GM10266 (cell line): Measurements from ENCODE around the gene MFAP2.
A peak's percentile ranks its signal among the peaks of the same experiment; 100 is the strongest.

Source experiments
- DNase-seq: peaks from one replicate; pipeline ENCODE4 v3.0.0; 2012; ENCODE audit errors: extremely low spot score
- TF ChIP-seq, protein P1 (sequence below): IDR thresholded peaks from 2 replicates; pipeline ENCODE4 v1.5.1; 2012; ENCODE audit warnings: mild to moderate bottlenecking, low read depth; ENCODE audit not compliant: control insufficient read depth, insufficient read depth; ENCODE audit errors: missing control alignments

MFAP2 gene

DNA sequence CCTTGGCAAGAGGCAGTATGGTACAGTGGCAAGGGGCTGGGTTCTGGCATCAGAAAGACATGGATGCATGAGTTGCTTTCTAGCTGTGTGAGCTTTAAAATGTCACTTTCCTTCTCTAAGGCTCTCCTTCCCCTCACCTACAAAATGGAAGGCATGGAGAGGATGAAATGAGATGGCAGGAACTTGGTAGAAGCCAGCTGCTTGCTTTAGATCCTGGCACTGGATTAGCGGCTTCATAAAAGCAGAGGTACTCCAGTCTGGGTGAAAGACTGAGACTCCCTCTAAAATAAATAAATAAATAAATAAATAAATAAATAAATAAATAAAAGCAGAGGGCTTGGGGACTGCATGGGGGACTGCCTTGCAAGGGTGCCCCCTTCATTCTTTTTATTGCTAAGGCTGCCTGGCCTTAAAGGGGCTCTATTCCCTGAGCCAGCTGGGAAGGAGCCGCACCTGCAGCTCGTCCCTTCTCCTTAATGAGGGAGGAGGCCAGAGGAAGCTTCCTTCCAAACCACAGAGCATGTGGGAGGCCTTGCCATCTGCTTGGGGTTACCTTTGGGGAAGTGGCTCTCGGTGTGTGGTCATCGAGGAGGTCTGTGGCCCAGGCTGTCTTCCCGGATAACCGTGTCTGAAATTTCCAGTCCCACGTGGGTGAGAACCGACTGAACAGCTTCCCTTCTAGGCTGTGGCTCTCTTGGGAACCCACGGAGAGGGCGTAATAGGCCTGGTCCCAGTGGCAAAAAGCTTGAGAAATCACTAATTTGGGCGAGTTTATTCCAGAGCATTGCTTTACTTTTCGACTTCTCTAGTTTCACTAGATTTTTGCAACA is 33.3 kb upstream of the MFAP2 start:
- peak; percentile 24 for DNase-seq

DNA sequence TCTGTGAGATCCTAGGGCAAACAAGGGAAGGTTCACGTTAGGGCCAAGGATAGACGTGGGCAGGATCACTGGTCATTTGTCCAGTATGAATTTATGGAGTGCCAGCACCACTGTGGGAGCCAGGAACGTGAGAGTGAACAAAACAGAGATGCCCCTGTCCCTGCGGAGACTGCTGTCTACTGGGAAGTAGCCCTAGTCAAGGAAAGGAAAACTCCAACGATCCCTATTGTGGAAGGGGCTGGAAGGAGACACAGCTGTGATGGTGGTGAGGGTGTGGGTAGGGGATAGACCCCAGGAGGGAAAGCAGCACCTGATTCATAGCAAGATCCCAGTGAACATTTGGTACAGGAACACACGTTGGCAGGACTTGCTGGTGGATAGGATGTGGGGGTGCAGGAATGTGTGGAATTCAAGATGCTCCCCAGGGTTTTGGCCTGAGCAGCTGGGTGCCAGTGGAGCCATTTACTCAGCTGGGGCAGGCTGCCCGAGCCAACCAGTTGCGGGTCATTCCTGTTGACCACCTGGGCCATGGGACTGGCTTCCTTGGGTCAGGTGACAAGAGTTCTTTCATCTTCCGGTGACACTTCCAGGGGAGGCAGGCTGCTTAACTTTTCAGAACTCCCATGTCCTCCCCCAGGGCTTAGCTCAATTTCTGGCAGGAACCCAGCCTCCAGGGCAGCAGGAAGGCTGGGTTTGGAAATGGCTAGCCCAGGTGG is 32.5 kb upstream of the MFAP2 start:
- no peak for DNase-seq
- TF ChIP-seq, protein P1, sequence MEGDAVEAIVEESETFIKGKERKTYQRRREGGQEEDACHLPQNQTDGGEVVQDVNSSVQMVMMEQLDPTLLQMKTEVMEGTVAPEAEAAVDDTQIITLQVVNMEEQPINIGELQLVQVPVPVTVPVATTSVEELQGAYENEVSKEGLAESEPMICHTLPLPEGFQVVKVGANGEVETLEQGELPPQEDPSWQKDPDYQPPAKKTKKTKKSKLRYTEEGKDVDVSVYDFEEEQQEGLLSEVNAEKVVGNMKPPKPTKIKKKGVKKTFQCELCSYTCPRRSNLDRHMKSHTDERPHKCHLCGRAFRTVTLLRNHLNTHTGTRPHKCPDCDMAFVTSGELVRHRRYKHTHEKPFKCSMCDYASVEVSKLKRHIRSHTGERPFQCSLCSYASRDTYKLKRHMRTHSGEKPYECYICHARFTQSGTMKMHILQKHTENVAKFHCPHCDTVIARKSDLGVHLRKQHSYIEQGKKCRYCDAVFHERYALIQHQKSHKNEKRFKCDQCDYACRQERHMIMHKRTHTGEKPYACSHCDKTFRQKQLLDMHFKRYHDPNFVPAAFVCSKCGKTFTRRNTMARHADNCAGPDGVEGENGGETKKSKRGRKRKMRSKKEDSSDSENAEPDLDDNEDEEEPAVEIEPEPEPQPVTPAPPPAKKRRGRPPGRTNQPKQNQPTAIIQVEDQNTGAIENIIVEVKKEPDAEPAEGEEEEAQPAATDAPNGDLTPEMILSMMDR: no peak

More for the DNA sequence above, 33.3 kb upstream of the MFAP2 start:
- TF ChIP-seq, protein P1: no peak

- TF ChIP-seq, protein P1: no peak
- peak; percentile 92 for DNase-seq
Observed at GRCh38 chr1:17011439-17012307, 31.3 kb upstream of the MFAP2 start, which contains the start of gene ATP13A2. Gene ATP13A2 (minus strand): TSS chr1:17011928. CDS start chr1:17011738, 190 bp downstream.

GRCh38 chr1:17011092-17011438 is 30.6 kb upstream of the MFAP2 start:
- DNase-seq: no peak
- TF ChIP-seq, protein P1: no peak

- peak; percentile 24 for DNase-seq
- TF ChIP-seq, protein P1: no peak
Observed at GRCh38 chr1:17009706-17010105, 29.3 kb upstream of the MFAP2 start.

GRCh38 chr1:17008208-17008855 is 27.9 kb upstream of the MFAP2 start:
- TF ChIP-seq, protein P1: no peak
- DNase-seq: no peak
